Type B pancreatic cell (in vitro differentiated cells): ENCODE data around the gene USP35. TPM values are rescaled to one million over a fixed set of nuclear protein-coding genes. Genes with fewer than 3 reads are reported as not detected.

Experiments used
- DNase-seq: peaks from one replicate; pipeline ENCODE4 v3.0.0; 2021; ENCODE audit warnings: mixed read lengths; ENCODE audit not compliant: unreplicated experiment; ENCODE audit errors: extremely low spot score
- H3K27ac Mint-ChIP-seq: 2 replicates; pipeline ENCODE4 v1.8.0; 2021; ENCODE audit warnings: mild to moderate bottlenecking, mixed read lengths
- H3K27me3 Mint-ChIP-seq: 2 replicates; pipeline ENCODE4 v1.8.0; 2021; ENCODE audit warnings: mixed read lengths
- H3K36me3 Mint-ChIP-seq: 2 replicates; pipeline ENCODE4 v1.8.0; 2021; ENCODE audit warnings: mixed read lengths
- H3K4me1 Mint-ChIP-seq: one replicate; pipeline ENCODE4 v1.8.0; 2021; ENCODE audit warnings: mixed read lengths; ENCODE audit not compliant: unreplicated experiment
- H3K4me3 Mint-ChIP-seq: 2 replicates; pipeline ENCODE4 v1.8.0; 2021; ENCODE audit warnings: mild to moderate bottlenecking, mixed read lengths
- H3K9me3 Mint-ChIP-seq: 2 replicates; pipeline ENCODE4 v1.8.0; 2021; ENCODE audit warnings: mixed read lengths
- CTCF ChIP-seq: fragments of 200-600 bp; sonication (generic); conservative IDR thresholded peaks from 2 replicates; pipeline ENCODE4 v1.5.0; 2021; ENCODE audit warnings: antibody characterized with exemption, mild to moderate bottlenecking
- long read RNA-seq: library from polyadenylated mRNA; unstranded; transcript quantifications from one replicate; pipeline ENCODE4 v2.0.0, GENCODE V29; 2020
- total RNA-seq: library from RNA; stranded (reverse); gene quantifications from 2 replicates; pipeline ENCODE4 v1.2.1, GENCODE V29; 2021; ENCODE audit warnings: low replicate concordance

USP35 gene
- total RNA-seq, result 8.9 and 9.7 TPM in 2 replicates
- long read RNA-seq, result 0 reads

- H3K4me3 Mint-ChIP-seq, result peak within 1 kb of the TSS; percentile 99
- H3K4me1 Mint-ChIP-seq, result peaks cover 37% of the 10 kb centered on the region
- peak within 1 kb of the TSS; percentile 96 for H3K27ac Mint-ChIP-seq
- DNase-seq, result peak; percentile 95
- H3K9me3 Mint-ChIP-seq, result no peaks in the 10 kb centered on the region
- no peaks in the 10 kb centered on the region for H3K27me3 Mint-ChIP-seq
- no peaks in the 10 kb centered on the region for H3K36me3 Mint-ChIP-seq
- no peak for TF ChIP-seq CTCF
Measured at GRCh38 chr11:78188286-78189173, at the start of gene USP35, which contains the start of gene KCTD21. Gene USP35, plus strand, starts transcription at chr11:78188919. Its CDS starts 7,327 bp downstream, at chr11:78196246. Gene KCTD21, minus strand, starts transcription at chr11:78188626. Its CDS starts 14,072 bp downstream, at chr11:78174554.

GRCh38 chr11:78139422-78140391 is 49.0 kb upstream of the USP35 start, which contains the start of gene ALG8:
Gene ALG8, minus strand, starts transcription at chr11:78139626. Its CDS starts 38 bp downstream, at chr11:78139588.
- Mint-ChIP-seq H3K36me3 (peaks cover 30% of the 10 kb centered on the region), H3K27ac (peak within 1 kb of the TSS; percentile 92), H3K4me1 (peaks cover 22% of the 10 kb centered on the region), H3K4me3 (peak within 1 kb of the TSS; percentile 98), H3K27me3 (no peaks in the 10 kb centered on the region), H3K9me3 (no peaks in the 10 kb centered on the region)
- TF ChIP-seq CTCF, result no peak
- peak; percentile 96 for DNase-seq

- peak overlapping the region; percentile 32 for H3K27ac Mint-ChIP-seq
- peak overlapping the region; percentile 98 for H3K4me3 Mint-ChIP-seq
Measured at GRCh38 chr11:78140392-78141077, 48.2 kb upstream of the USP35 start.

GRCh38 chr11:78145511-78146025 is 43.2 kb upstream of the USP35 start:
- no peaks in the 10 kb centered on the region for H3K9me3 Mint-ChIP-seq
- H3K27ac Mint-ChIP-seq, result peak overlapping the region; percentile 15
- DNase-seq, result no peak
- no peak for TF ChIP-seq CTCF
- peaks cover 15% of the 10 kb centered on the region for H3K4me1 Mint-ChIP-seq
- H3K4me3 Mint-ChIP-seq, result no peak overlapping the region
- H3K27me3 Mint-ChIP-seq, result no peaks in the 10 kb centered on the region
- H3K36me3 Mint-ChIP-seq, result peaks cover 9% of the 10 kb centered on the region

More at GRCh38 chr11:78140392-78141077, 48.2 kb upstream of the USP35 start:
- no peaks in the 10 kb centered on the region for H3K9me3 Mint-ChIP-seq
- no peak for DNase-seq
- no peaks in the 10 kb centered on the region for H3K27me3 Mint-ChIP-seq
- peaks cover 28% of the 10 kb centered on the region for H3K36me3 Mint-ChIP-seq
- H3K4me1 Mint-ChIP-seq, result peaks cover 22% of the 10 kb centered on the region
- no peak for TF ChIP-seq CTCF
